GM18505 (cell line): Measurements from ENCODE around the gene PIAS2.

ENCODE experiments used
- ATAC-seq: cut with Tn5 transposase; IDR thresholded peaks from one replicate; pipeline ENCODE4 v1.9.1; 2021; ENCODE audit not compliant: unreplicated experiment
- POLR2A ChIP-seq: IDR thresholded peaks from 4 replicates; pipeline ENCODE4 v1.6.1; 2011; ENCODE audit warnings: borderline replicate concordance; ENCODE audit not compliant: insufficient read depth, insufficient read length; ENCODE audit errors: extremely low read depth

Gene PIAS2

GRCh38 chr18:46755315-46756024 lies 161.8 kb downstream of the PIAS2 start:
- no peak for ATAC-seq
- no peak for TF ChIP-seq POLR2A

DNA sequence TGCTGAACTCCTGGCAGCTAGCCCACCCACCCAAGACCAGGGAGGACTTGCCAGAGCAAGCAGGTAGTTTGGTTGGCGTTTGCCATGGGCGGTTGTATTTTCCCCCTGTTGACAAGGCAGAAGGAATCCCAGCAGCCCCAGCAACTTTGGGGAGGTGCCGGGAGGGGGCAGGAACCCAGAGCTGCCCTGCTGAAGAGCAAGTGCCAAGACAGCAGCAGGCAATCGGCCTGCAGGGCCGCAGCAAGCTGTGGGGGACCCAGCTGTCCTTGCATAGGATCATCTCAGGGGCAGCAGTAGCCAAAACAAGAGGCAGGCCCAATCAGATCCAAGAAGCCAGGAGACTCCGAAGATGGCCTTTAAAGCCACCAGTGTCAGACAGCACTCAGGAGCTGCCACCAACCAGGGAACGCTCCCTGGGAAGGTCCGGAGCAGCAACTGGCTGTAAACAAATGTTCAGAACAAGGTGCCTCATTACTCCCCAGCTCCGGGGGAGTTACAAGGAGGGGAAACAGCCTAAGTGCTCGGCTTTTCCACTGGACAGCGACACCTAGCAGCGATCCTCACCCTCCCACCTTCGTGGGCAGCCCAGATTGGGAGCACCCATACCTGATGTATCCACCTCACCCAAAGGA lies 162.5 kb downstream of the PIAS2 start:
- no peak for ATAC-seq
- no peak for TF ChIP-seq POLR2A

DNA sequence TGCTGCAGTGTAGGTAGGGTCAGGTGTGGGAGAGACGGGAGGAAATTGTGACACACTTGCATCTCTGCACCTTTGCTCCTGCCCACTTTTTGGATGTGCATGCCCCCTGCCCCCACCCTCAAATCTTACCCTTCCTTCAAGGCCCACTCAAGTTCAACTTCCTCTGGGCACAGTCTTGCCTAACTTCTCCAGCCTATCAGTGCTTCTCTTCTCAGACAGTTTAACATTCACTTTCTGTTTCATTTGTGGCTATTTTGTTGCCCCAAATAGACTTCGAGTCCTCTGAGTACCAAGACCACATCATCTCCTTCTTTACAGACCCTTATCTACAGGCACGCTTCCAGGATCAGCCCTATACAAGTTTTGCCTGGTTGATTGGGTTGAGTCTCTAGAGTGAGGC lies 163.1 kb downstream of the PIAS2 start:
- ATAC-seq, result peak; percentile 48
- no peak for TF ChIP-seq POLR2A
